GM19351 (cell line): ENCODE results near the gene PIGU.

Experiments
- ATAC-seq: cut with Tn5 transposase; IDR thresholded peaks from one replicate; pipeline ENCODE4 v1.9.1; 2021; ENCODE audit warnings: mild to moderate bottlenecking, moderate library complexity; ENCODE audit not compliant: unreplicated experiment

Gene PIGU

DNA sequence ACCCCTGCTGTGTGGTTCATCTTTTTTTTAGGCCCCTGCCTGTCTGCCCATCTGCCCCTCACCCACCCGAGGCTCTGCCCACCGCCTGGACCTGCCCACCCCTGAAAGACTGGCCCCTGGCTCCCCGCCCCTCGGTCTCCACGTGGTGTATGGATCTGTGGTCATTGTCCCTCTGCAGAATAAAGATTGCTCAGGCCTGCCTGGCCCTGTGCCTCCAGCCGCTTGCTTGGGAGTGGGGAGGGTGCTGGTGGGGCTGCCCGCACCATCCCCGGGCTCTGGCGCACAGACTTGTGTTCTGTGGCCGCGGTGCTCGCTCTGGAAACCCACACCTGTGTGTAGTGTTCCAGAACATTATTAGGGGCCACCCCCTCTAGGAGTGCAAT lies 116.8 kb downstream of the PIGU start:
- ATAC-seq = no peak

DNA sequence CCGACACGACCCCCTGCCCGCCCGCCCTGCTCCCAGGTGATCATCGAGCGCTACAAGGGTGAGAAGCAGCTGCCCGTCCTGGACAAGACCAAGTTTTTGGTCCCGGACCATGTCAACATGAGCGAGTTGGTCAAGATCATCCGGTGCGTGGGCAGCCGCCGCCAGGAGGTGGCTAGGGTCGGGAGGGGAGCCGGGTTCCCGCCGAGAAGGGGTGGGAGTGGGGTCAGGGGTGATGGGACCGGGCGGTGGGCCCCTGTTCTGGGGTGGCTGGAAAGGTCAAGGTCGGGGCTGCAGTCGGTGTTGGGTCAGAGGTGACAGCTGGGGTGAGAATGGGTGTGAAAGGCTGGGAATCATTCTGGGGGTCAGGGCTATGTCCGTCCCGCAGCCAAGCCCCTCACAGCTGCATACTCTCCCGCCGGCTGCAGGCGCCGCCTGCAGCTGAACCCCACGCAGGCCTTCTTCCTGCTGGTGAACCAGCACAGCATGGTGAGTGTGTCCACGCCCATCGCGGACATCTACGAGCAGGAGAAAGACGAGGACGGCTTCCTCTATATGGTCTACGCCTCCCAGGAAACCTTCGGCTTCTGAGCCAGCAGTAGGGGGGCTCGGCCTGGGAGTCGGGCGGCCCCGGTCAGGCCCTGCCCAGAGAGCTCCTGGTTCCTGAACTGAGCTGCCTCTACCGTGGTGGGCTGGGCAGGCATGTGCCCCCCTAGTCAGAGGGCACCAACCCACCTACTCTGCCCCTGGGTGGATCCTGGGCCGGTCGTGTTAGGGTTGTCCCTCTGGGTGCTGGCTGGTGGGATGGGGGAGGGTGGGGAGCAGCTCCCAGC lies 117.4 kb downstream of the PIGU start:
- no peak for ATAC-seq

DNA sequence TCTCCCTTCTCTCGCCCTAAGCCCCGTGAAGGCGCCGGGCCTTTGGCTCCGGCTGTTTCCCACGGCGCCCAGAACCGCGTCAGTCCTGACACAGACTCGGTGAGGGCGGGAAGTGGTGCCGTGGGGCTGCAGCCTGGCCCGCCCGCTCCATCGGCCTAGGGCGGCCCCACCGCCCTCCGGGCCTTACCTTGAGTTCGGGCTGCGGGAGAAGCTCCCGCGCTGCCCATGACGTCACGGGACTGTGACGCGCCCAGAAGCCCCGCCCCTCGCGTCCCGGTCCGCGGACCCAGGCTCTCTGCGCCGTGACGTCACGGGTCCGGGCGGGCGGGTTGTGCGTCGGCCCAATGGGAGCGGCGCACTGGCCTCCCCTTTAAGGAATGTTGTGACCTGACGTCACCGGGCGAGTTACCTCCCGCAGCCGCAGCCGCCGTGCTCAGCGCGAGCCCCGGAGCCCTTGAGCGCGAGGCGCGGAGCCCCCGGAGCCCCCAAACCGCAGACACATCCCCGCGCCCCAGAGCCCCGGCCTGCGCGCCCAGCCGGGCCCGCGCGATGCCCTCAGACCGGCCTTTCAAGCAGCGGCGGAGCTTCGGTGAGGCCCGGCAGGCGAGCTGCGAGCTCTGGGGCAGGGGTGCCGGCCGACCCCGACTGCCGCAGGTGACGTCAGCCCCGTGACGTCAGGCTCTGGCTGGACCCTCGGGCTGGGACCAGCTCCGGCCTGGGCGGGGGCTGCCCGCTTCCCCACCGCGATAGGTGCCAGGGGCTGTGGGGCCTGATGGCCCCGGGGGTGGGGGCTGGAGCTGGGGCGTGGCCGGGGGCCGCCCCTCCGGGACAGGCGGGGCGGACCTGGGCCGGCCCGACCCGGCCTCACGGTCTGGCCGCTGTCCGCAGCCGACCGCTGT lies 118.3 kb downstream of the PIGU start, which contains the start of gene MAP1LC3A:
Gene MAP1LC3A (plus strand): TSS at position 399 of the 899 bp plus-strand sequence. CDS start 151 bp downstream, at position 550.
- ATAC-seq = peak; percentile 62

DNA sequence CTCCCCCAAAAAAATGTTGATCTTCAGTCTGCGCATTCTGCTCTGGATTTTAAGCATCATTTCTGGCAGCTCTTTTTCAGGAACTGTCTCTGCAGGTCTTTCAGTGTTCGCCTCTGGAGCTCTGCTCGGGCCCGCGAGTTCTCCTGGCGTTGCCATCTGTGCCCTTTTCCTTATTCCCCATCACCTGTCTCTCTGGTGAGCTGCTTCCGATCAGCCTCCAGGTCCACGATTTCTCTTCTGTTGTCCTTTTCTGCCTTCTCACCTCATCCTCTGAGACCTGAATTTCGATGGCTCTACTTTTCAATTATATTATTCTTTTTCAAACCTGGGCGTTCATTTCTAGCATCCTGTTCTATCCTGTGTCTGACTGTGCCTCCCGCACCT lies 119.0 kb downstream of the PIGU start:
- no peak for ATAC-seq

DNA sequence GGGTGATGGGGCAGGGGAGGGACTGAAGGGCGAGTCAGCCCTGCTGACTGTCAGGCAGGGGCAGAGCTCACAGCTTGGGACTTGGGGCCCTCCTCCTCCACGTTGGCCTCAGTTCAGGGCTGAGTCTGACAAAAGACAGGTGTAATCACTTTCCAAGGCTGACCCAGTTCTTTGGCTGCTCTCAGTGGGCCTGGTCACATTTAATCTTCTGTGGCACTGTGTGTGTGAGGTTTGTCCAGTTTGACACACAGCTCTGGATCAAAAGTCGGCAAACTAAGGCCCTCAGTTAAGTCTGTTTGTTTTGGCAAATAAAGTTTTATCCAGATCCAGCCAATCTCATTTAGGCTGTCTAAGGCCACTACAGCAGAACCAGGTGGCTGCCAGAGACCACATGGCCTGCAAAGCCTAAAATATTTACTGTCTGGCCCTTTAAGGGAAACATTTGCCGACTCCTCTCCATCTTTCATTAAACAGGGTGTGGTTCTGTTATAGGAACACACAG lies 123.5 kb downstream of the PIGU start:
- no peak for ATAC-seq

DNA sequence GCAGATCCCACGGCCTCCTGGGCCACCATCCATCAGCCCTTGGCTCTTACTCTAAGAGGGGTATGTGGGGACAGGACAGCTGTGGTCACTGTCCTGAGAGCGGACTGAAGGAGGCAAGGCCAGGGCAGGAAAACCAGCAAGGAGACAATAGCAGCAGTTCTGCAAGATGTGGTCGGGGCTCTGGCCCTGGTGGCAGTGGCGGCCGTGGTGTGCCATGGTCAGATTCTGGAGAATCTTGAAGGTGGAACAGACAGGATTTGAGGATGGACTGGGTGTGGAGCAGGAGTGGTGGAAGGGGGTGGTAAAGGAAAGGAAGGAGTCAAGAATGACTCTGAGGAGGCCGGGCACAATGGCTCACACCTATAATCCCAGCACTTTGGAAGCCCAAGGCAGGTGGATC lies 124.3 kb downstream of the PIGU start:
- no peak for ATAC-seq

DNA sequence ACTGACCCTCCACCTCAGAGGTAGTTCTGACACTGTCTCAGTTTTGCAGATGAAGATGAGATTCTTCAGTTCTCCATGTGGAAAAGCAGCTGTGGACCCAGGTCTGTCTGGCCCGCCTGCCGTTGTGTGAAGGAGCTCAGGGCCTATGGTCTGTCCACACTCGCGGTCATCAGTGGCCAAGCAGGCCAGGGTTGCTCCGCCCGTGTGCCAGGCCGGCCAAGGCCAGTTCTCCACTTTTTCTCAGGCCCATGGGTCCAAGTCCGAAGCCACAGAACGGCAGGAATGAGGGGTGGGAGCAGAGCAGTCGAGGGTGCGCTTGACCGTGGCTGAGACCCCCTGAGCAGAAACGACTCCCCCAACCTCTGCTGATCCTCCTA lies 127.0 kb downstream of the PIGU start:
- no peak for ATAC-seq

DNA sequence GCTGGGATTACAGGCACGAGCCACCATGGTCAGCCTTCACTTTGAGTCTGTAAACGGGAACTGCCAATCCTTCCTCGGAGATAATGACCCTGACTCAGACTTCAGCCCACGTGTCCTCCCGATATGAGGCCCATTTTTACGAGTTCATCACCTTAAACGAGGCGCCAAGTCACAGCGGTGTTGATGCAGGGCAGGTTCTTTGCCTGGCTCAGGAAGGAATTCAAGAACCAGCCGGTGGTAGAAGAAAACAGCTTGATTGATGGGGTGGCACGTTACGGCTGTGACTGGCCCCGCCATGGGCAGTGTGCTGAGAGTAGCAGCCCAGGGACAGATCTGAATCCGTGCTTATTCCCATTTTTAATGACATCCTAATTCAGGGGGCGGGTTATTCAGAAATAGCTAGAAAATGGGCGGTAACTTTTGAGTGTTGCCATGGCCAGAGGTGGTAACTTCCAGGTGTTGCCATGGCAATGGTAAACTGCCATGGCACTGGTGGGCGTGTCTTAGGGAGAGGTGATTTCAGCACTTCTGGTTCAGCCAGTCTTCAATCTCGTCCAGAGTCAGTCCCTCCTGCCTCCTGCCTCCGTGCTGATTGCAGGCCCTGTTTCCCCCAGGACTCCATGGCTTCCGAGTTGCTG lies 127.5 kb downstream of the PIGU start:
- ATAC-seq = no peak

DNA sequence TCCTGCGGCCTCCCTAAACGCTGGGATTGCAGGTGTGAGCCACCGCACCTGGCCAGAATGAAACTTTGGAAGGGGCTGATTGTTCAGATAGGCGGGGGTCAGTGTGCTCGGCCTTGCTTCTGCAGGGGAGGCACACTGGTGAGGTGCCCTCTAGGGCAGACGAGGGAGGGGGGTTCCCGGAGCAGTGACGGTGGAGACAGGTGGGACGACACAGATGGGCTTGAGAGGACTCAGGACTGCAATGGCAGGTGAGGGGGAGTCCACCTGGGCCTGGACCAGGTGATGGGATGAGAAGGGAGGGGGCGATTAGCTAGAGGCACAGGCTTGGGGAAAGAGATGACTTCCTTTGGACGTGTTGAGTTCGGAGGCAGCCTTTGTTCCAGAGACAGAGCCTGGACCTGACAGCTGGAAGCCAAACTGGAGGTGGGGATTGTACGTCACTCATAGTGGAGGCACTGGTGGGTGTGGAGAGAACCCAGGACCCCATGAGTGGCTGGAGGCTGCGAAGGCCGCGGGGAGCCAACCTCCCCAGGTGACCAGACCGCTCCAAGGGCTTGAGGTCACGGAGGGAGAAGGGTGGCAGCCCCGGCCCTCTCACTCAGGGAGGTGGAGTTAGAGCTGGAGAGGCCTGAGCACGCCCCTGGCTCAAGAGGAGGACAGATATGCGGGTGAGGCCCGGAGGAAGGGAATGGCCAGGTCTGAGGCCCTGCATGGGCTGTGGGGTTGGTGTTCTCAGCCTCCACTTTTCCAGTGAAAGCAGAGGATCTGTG lies 128.9 kb downstream of the PIGU start:
- ATAC-seq = no peak

DNA sequence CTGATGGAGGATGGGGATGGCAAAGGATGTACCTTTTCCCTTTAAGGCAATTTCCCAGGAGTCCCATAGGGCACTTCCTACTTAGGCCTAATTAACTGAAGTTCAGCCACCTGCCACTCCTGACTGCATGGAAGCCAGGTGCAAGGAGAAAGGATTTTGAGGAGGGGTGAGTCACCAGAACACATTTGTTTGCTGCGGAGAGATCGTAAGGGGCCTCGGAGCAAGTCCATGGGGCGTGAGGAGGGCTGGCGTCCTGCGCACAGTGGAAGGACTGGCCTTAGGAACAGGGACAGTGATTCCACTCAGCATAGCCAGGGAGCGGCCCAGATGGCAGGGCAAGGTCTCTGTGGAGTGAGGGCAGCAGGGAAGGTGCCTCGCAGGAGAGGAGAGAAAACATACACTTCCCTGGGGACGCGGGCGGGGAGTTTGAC lies 130.1 kb downstream of the PIGU start:
- no peak for ATAC-seq

DNA sequence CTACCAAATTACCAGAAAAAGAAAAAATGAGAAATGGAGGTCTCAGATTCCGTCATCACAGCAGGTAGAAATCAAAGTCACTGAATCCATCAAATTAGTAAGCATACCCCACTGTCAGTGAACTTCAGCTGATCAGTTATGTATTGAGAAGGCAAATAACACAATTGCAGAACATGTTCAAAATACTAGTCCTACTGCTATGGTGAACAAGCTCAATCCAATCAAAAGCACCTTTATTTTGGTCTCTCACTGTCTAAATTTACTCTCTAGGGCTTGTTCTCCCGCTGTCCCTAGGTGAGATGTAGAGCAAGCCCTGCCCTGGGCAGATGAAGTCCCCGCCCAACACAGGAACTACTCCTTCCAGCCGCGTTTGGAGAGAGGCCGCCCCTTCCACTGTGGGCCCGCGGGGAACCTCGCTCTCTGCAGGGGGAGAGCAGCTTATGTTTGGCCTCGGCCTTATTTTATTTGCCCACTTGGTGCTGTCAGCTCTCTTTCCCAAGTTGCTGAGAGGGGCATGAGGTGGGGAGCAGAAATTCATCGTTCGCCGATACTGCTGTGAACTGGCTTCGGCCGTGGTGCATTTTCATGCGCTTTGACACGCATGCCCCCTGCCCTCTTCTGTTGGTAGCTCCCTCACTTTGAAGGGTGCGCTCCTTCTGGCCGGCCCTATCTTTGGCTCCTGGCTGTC lies 132.6 kb downstream of the PIGU start:
- no peak for ATAC-seq

DNA sequence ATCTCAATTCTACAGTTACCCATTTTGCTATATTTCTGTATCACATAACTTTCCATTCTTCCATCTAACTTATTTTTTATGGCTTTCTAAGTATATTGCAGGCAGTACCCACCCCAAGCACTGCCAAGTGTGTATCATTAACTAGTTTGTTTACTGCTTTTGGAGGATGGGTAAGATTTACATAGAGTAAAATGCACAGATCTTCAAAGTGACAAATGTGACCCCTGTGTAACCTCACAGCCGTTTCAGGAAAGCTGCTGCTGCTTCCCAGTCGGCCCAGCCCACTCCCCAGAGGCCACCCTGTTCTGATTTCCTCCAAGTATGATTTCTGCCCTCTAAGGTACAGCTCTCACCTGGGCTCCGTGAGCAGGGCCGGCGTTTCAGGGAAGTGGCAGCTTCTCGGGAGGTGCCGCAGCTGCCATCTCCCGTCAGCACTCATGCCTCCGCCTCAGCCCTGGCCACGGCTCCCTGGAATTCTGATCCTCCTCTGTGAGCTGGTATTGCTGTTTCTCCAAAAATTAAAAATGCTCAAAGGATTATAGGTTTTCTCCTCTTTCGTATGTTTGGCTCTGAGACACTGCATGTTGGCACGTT lies 133.3 kb downstream of the PIGU start:
- no peak for ATAC-seq

DNA sequence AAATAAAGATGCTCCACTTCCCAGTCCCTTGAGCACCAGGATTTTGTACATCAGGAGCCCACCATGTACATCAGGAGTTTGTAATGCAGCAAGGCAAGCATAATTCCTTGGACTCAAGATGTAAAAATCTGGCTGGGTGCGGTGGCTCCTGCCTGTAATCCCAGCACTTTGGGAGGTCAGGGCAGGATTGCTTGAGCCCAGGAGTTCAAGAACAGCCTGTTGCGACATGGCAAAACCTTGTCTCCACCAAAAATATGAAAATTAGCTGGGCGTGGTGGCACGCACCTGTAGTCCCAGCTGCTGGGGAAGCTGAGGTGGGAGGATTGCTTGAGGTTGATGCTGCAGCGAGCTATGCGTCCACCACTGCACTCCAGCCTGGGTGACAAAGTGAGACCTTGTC lies 134.5 kb downstream of the PIGU start:
- no peak for ATAC-seq

DNA sequence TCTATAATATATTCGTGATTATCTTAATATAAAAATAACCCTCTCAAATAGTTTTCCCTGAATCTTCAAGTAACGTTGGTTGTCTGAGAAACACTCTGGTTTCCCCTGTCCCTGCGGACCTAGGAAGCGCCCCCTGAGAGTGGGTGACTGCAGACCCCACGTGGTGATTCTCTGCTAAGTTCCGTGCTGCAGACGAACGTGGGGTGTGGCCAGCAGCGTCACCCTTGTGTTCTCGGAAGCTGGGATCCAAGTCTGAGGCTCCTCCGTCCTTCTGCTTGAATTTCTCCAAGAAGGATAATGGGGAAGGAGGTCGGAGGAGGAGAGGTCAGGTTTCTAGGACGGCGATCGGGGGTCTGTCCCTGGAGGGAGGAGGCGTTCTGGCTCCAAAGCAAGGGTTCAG lies 135.0 kb downstream of the PIGU start:
- ATAC-seq = no peak

DNA sequence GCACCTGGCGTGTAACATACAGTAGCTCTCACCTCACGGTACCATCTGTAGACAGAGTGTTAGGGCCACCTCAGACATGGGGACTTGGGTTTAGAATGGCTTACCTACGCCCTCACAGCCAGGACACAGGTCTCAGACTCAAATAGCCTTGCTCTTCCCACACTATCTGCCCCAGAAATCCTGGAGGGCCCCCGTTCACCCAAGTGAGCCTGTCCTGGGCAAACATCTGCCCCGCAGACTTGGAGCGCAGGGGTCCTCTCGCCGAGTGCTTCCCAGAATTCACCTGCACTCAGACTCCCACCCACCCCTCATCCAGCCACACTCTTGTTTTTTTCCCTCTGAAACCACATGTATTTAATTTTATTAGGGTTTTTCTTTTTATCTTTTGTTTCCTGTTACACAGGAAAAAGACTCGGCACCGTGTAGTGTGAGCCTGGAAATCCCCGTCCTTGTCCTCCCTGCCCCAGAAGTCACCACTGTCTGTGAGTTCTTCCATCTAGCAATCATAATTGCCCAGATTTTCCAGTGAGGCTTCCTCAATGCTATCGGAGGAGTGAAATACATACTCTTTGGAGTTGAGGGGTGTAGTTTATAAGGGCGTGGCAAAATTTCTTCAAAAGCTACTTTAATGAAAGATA lies 135.5 kb downstream of the PIGU start:
- ATAC-seq = no peak

DNA sequence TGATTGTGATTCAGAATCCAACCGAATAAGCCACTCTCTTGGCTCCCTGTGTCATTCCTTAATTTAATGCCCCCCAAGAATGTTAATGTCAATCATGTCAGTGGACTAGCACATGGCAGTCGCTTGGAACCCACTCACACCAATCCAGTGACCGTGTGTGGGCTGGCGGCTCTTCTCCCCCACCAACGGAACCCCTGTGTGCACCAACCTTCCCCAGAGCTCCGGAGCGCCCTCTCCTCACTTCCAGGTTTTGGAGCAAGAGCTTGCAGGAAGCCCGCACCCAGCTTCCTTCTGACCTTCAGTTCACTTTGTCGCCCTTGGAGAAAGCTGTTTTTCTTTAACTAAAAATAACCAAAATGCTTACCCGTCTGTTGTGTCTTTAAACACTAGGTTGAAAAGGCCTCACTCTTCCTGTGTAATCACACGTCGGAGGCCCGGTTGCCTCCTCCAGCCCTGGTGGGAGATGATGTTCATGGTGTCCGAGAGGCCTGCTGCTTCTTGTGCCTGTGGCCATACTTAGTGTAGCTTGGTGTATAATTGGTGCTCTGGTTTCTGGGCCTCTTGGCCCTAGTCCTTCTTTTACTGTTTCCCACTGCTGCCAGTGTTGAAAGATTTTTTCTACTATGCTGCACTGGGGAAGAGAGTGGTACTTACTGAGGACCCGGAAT lies 136.2 kb downstream of the PIGU start:
- no peak for ATAC-seq

DNA sequence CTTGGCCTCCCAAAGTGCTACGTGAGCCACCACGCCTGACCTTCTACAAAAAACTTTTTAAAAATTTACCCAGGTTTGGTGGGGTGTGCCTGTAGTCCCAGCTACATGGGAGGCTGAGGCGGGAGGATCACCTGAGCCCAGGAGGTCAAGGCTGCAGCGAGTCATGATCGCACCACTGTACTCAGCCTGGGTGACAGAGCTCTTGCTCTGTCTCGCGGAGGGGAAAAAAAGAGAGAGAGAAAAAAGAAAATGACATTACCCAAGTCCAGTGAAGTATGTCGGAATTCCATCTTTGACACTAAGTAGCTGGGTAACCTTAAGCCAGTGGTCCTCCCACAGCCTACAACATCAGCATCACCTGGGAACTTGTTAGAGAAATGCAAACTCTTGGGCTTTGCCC lies 137.1 kb downstream of the PIGU start:
- no peak for ATAC-seq

DNA sequence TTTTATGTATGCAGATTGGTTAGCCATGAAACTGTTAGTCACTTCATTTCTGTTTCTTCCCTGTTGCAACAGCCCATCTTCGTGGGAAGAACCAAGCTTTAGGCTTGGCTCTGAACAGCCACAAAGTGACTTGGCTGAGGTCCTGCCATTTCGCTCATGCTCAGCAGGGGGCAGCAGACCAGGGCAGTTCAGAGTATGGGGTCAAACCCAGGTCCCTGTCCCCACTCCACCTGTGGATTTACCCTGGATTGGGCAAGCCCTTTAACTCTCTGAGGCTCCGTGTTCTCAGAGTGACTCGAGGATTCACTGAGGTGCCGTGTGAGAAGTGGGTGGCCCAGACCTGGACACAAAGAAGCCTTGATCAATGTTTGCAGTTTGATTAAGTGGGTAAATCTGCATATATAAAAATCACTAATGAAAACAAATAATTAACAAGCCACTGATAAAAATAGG lies 138.2 kb downstream of the PIGU start:
- no peak for ATAC-seq
